Activated T-helper 2 cell treated with anti-CD3 and anti-CD28 coated beads, Interferon-gamma antibody, Interleukin-2, Interleukin-4, amounts not matched to agents 10 μg/mL and 5 μg/mL and 100 μg/mL, durations not matched to agents 14 hours and 24 hours and 36 hours (primary cell): ENCODE results near the gene EDEM3. TPM values are rescaled to one million over a fixed set of nuclear protein-coding genes. Genes with fewer than 3 reads are reported as not detected.

Source experiments
- DNase-seq: peaks from one replicate; pipeline ENCODE4 v3.0.0; 2021; ENCODE audit warnings: low spot score
- H3K27ac Mint-ChIP-seq: one replicate; pipeline ENCODE4 v1.8.0; 2021; ENCODE audit warnings: mixed read lengths
- H3K27me3 Mint-ChIP-seq: one replicate; pipeline ENCODE4 v1.8.0; 2021; ENCODE audit warnings: low read depth, mixed read lengths
- H3K36me3 Mint-ChIP-seq: one replicate; pipeline ENCODE4 v1.8.0; 2021; ENCODE audit warnings: low read depth, mixed read lengths
- H3K4me1 Mint-ChIP-seq: one replicate; pipeline ENCODE4 v1.8.0; 2021; ENCODE audit warnings: low read depth, mixed read lengths
- H3K4me3 Mint-ChIP-seq: one replicate; pipeline ENCODE4 v1.8.0; 2021; ENCODE audit warnings: low read depth, mild to moderate bottlenecking, moderate library complexity, mixed read lengths
- H3K9me3 Mint-ChIP-seq: one replicate; pipeline ENCODE4 v1.8.0; 2021; ENCODE audit warnings: mixed read lengths
- intact Hi-C: fragments of 100-400 bp; cut with micrococcal nuclease; formaldehyde crosslinking; loops from one replicate; pipeline ENCODE4 v1.15.1; 2023
- total RNA-seq: library from RNA; stranded (reverse); gene quantifications from 2 replicates; pipeline ENCODE4 v1.2.3, GENCODE V29; 2022

The EDEM3 gene
- total RNA-seq, 1 donor from 2014 or later = 30.2 TPM

DNA sequence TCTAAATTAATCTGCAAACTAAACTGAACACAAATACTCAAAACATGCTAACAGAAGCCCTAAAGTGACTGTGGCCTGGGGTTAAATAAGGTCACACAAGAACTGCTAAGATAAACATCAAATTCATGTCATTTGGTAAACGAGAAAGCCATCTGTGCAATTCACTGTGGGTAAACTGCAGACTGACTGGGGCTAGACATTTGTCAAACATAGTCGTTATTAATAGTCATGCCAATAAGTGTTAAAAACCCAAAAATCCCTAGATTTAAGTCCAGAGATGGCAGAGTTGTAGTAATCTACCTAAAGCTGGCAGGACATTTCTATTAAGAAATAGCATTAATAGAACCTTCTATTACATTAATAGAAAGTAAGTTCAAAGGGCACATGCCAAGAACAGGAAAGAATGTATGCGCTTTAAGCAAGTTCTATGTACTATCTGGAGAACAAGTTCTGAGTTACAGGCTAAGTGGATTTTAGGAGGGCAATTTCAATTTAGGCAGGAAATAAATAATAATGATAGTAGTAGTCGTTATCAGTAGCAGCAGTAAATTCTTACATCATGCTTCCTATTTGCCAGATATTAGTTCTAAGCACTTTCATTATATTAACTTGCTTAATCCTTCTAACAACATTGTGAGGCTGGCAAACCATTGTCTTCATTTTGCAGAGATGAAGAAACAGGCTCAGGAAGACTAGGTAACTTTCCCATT, 8.6 kb downstream of the EDEM3 start:
- Mint-ChIP-seq H3K9me3 (no peaks in the 10 kb centered on the region), H3K4me3 (peak overlapping the region; percentile 42), H3K4me1 (peaks cover 64% of the 10 kb centered on the region), H3K27me3 (no peaks in the 10 kb centered on the region), H3K27ac (peak overlapping the region; percentile 74), H3K36me3 (peaks cover 40% of the 10 kb centered on the region)
- intact Hi-C loops = loop anchor here (1.0 to 2.0 kb wide), 2 partner anchors 8 to 815 kb away; partner anchors contain the start of gene EDEM3
- DNase-seq = no peak

DNA sequence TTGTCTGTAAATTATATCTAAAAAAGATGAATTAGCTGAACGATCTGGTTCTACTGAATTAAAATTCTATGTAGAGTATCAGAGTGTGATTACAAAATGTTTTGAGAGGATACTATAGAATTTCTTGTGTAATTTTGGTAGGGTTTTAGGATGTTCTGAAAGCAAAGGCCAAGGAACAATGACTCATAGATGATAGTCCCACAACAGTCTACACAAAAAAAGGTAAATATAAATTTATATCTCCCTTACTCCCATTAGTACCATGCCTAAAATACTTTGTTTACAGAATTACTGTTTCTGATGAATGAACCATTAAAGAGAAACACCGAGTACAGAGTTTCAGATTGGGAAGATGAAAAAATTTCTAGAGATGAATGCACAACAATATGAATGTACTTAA, 9.5 kb downstream of the EDEM3 start:
- intact Hi-C loops = loop anchor here (1.0 kb wide), 1 partner anchor 9 kb away; the partner anchor contains the start of gene EDEM3
- no peaks in the 10 kb centered on the region for H3K27me3 Mint-ChIP-seq
- H3K27ac Mint-ChIP-seq = peak overlapping the region; percentile 19
- H3K9me3 Mint-ChIP-seq = no peaks in the 10 kb centered on the region
- H3K4me3 Mint-ChIP-seq = peak overlapping the region; percentile 13
- DNase-seq = no peak
- H3K36me3 Mint-ChIP-seq = peaks cover 47% of the 10 kb centered on the region
- peaks cover 64% of the 10 kb centered on the region for H3K4me1 Mint-ChIP-seq

DNA sequence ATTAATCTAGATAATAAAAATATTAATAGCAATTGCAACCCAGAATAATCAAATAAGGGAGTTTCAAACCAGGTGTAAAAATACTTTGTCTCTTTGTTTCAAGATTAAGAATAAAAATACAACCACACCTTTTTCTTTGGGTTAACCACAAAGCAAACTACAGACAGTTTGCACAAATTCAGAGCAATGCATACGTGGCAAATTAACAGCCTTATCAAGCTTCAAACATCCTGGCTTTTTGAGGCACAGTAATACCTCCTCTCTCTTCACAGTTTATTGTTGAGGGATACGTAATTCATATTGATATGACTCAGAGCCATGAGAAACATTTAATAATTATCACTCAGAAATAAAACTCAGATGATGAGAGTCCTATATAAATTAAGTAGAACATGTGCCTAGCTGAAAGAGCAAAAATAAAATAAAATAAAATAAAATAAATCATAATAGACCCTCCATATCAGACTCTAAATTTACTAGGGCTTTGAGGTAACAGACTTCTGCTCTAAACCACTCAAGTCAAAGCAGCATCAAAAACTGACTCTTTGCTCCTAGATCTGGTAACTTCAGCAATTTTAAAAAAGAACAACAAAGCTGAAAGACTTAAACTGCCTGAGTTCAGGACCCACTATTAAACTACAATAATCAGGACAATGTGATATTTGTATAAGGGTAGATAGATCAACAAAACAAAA, 11.4 kb downstream of the EDEM3 start:
- Mint-ChIP-seq H3K36me3 (peaks cover 50% of the 10 kb centered on the region), H3K27ac (peak overlapping the region; percentile 82), H3K27me3 (no peaks in the 10 kb centered on the region), H3K9me3 (no peaks in the 10 kb centered on the region), H3K4me3 (peak overlapping the region; percentile 58), H3K4me1 (peaks cover 56% of the 10 kb centered on the region)
- intact Hi-C loops = no loop called here
- DNase-seq = peak; percentile 33

DNA sequence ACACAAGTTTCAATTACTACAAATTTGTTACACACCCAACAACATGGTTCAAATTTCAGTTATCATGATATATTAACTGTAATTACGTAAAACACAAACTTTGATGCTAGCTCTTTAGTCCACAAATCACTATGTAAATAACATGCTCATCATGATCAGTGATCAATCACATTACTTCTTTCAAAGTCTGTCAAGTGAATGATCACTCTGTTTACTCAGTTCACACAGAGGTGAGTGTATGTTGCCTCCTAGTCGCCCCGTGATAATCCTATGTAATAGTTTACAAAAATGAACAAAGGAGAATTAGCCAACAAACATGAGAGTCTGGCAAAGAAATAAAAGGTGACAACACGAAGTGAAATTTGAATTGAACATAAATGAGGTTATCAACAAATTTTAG, 14.3 kb downstream of the EDEM3 start:
- H3K27ac Mint-ChIP-seq = no peak overlapping the region
- no peak overlapping the region for H3K4me3 Mint-ChIP-seq
- no peaks in the 10 kb centered on the region for H3K9me3 Mint-ChIP-seq
- no peak for DNase-seq
- H3K36me3 Mint-ChIP-seq = peaks cover 51% of the 10 kb centered on the region
- peaks cover 43% of the 10 kb centered on the region for H3K4me1 Mint-ChIP-seq
- no peaks in the 10 kb centered on the region for H3K27me3 Mint-ChIP-seq
- intact Hi-C loops = no loop called here

DNA sequence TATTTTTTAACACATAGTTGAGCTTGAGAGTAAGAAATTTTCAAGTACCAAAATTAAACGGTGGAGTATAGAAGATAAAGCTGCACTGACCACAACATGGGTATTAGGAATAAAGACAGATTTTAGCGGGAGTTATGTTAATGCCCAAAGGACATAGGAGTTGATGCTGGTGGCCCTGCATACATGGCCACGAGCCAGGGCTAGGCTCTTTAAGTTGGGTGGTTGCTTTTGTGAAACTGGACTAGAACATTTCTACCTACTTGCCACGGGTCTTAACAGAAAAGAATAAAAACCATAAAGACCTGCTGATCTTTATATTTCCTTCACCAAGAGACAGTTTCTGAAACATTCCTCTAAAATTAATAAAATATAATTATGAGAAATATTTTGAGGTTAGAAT, 14.9 kb downstream of the EDEM3 start:
- peaks cover 51% of the 10 kb centered on the region for H3K36me3 Mint-ChIP-seq
- H3K27ac Mint-ChIP-seq = no peak overlapping the region
- no peaks in the 10 kb centered on the region for H3K27me3 Mint-ChIP-seq
- H3K4me3 Mint-ChIP-seq = no peak overlapping the region
- no peaks in the 10 kb centered on the region for H3K9me3 Mint-ChIP-seq
- peaks cover 40% of the 10 kb centered on the region for H3K4me1 Mint-ChIP-seq
- intact Hi-C loops = no loop called here
- no peak for DNase-seq

DNA sequence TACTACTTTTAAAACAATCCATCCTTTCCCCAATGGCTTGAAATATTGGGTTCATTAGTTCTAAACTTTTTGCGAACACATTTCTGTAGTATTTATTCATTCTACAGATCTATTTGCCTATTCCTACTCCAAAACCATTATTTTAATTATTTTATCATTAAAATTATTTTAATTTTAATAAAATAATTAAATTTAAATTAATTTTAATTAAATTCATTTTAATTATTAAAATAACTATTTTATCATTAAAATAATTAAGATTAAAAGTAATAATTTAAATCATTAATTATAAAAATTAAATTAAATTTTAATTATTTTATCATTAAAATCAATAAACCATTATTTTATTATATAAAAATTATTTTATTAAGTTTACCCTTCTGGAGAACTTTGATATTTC, 15.6 kb downstream of the EDEM3 start:
- H3K9me3 Mint-ChIP-seq = no peaks in the 10 kb centered on the region
- no peak overlapping the region for H3K4me3 Mint-ChIP-seq
- peaks cover 48% of the 10 kb centered on the region for H3K36me3 Mint-ChIP-seq
- intact Hi-C loops = no loop called here
- H3K27ac Mint-ChIP-seq = no peak overlapping the region
- no peak for DNase-seq
- peaks cover 36% of the 10 kb centered on the region for H3K4me1 Mint-ChIP-seq
- H3K27me3 Mint-ChIP-seq = no peaks in the 10 kb centered on the region

DNA sequence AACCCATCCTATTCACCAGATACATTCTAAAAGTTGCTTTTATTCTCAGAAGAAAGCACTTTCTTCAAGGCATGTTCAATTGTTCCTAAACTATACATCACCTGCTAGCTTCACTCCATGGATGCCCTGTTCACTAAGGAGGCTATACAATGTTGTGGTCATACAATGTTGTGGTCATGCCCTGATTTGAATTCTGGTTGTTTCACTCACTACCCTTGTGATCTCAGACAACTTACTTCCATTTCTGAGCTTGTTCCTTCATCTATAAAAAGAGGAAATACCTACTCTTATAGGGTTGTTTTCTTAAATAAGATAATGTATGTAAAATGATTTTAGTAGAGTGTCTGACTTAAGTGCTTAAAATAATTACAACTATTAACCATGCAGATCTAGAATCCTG, 19.7 kb downstream of the EDEM3 start:
- H3K4me3 Mint-ChIP-seq = no peak overlapping the region
- no peak overlapping the region for H3K27ac Mint-ChIP-seq
- no peak for DNase-seq
- H3K27me3 Mint-ChIP-seq = no peaks in the 10 kb centered on the region
- peaks cover 19% of the 10 kb centered on the region for H3K4me1 Mint-ChIP-seq
- H3K36me3 Mint-ChIP-seq = peaks cover 52% of the 10 kb centered on the region
- H3K9me3 Mint-ChIP-seq = no peaks in the 10 kb centered on the region
- intact Hi-C loops = no loop called here

DNA sequence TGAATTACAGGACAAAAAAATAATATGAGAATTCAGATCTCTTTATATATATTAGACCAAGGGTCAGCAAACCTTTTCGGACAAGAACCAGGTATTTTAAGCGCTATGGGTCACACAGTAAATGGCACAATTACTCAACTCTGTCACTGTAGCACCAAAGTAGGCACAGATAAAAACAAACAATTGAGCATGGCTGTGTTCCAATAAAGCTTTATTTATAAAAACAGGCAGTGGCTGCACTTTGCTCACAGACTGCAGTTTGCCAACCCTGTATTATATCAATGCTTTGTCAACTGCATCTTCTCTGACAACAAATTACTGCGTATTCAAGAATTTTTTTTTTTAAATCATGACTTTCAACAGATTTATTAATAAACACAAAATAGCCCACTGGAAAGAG, 29.8 kb downstream of the EDEM3 start:
- Mint-ChIP-seq H3K36me3 (peaks cover 60% of the 10 kb centered on the region), H3K9me3 (no peaks in the 10 kb centered on the region), H3K4me3 (no peak overlapping the region), H3K4me1 (no peaks in the 10 kb centered on the region), H3K27ac (no peak overlapping the region), H3K27me3 (no peaks in the 10 kb centered on the region)
- no peak for DNase-seq
- intact Hi-C loops = no loop called here

DNA sequence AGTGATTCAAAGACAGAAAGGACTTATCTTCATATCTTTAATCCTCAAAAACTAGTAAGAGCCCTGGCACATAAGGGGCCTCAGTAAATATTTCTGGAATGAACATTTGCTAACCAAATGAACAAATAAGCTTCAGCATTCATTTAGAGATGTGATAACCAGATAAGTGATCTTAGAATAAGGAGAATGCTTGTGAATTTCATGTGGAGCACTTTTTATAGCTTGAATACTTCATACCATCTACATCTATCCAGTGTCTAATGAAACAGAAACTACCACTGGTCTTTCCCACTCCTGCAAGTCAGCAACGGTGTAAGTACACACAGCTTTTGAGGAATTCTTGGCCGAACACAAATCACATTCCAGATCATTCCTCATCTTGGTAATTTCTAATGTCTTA, 38.5 kb downstream of the EDEM3 start:
- no peaks in the 10 kb centered on the region for H3K4me1 Mint-ChIP-seq
- no peaks in the 10 kb centered on the region for H3K27me3 Mint-ChIP-seq
- H3K27ac Mint-ChIP-seq = no peak overlapping the region
- H3K4me3 Mint-ChIP-seq = no peak overlapping the region
- peaks cover 57% of the 10 kb centered on the region for H3K36me3 Mint-ChIP-seq
- intact Hi-C loops = no loop called here
- no peak for DNase-seq
- no peaks in the 10 kb centered on the region for H3K9me3 Mint-ChIP-seq

DNA sequence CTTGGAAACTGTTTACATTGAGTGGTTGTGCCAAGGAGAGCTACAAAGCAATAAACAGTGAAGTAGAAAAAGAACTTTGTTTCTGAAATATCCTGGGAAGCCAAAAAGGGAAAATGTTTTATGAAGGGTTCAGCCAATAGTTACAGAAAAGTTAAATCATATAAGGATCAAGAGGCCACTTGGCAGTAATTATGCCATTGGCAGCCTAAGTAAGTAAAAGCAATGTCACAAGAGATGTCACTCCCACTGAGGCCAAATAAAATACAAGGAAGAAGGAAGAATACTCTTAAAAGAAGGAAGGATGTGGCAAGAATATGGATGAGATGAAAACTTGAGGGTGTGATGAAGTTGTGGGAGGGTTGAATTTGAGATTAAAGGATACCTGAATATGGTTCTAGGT, 45.2 kb downstream of the EDEM3 start:
- DNase-seq = no peak
- no peaks in the 10 kb centered on the region for H3K27me3 Mint-ChIP-seq
- H3K36me3 Mint-ChIP-seq = peaks cover 64% of the 10 kb centered on the region
- H3K4me3 Mint-ChIP-seq = no peak overlapping the region
- peaks cover 1% of the 10 kb centered on the region for H3K4me1 Mint-ChIP-seq
- H3K27ac Mint-ChIP-seq = no peak overlapping the region
- H3K9me3 Mint-ChIP-seq = no peaks in the 10 kb centered on the region
- intact Hi-C loops = no loop called here

DNA sequence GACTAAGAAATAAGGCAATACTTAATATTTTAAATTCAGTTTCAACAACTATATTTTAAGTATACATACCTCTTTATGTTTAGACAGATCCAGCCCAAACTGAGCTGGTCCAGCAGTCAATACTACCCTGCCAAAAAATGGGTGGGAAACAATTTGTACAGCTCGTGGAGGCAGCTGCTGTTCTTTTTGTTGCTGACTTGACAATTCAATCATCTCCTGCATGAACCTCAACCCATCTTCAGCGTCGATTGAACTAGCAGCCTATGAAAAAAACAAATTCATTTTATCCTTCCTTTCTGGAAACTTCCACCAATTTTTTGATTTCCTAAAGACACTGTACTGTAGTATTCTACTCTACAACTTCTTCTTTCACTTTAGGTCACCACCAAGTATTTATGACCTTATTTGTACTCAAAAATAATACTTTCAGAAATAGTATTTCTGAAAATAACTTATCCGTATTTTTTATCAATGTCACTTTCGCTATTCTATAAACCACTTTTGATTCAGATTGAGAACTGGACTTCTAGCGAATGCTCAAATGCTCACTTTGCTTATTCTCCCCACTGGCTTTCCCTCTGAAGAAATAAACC, 46.5 kb downstream of the EDEM3 start:
- no peak overlapping the region for H3K27ac Mint-ChIP-seq
- H3K36me3 Mint-ChIP-seq = peaks cover 63% of the 10 kb centered on the region
- H3K4me3 Mint-ChIP-seq = no peak overlapping the region
- no peaks in the 10 kb centered on the region for H3K27me3 Mint-ChIP-seq
- DNase-seq = no peak
- H3K9me3 Mint-ChIP-seq = no peaks in the 10 kb centered on the region
- intact Hi-C loops = no loop called here
- peaks cover 1% of the 10 kb centered on the region for H3K4me1 Mint-ChIP-seq

DNA sequence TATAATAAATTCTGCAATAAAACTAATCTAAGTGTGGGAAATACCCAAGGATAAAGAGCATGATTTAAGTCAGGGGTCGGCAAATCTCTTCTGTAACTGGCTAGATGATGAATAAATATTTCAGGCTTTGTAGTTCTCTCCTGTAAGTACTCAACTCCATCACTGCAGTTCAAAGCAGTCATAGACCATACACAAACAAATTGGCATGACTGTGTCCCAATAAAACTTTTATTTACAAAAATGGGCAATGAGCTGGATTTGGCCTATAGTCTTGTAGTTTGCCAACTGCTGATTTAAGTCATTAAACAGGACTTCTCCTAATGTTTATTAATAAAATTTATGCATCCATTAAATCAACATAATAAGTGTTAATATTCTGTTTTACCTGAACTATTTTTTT, 49.4 kb downstream of the EDEM3 start:
- intact Hi-C loops = no loop called here
- no peaks in the 10 kb centered on the region for H3K27me3 Mint-ChIP-seq
- peaks cover 4% of the 10 kb centered on the region for H3K4me1 Mint-ChIP-seq
- no peak overlapping the region for H3K27ac Mint-ChIP-seq
- DNase-seq = no peak
- no peak overlapping the region for H3K4me3 Mint-ChIP-seq
- H3K9me3 Mint-ChIP-seq = no peaks in the 10 kb centered on the region
- H3K36me3 Mint-ChIP-seq = peaks cover 66% of the 10 kb centered on the region

DNA sequence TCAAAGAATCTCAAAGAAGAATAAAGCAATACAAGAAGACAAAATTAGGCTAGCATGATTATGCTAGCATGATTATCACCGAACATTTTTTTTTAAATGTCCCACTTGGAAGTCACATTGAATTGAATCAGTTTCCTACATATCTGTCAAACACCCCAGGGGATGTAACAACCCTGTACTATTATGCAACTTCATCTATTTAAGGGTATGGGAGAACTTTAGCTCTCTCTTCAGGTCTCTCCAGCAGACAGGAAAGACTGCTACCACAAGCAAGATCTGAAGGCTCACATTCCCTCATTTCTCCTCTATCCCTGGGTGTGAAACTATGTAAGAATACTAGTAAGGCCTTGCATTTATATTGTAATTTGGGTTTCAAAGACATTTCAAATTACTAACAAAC, 52.8 kb downstream of the EDEM3 start:
- Mint-ChIP-seq H3K36me3 (peaks cover 55% of the 10 kb centered on the region), H3K27ac (no peak overlapping the region), H3K27me3 (no peaks in the 10 kb centered on the region), H3K4me3 (no peak overlapping the region), H3K4me1 (peaks cover 2% of the 10 kb centered on the region), H3K9me3 (no peaks in the 10 kb centered on the region)
- DNase-seq = no peak
- intact Hi-C loops = no loop called here
